ENCODE data around the gene EXOC3L4. TPM values are rescaled to one million over a fixed set of nuclear protein-coding genes. Genes with fewer than 3 reads are reported as not detected.

Gene EXOC3L4
- total and polyA plus RNA-seq, 9 of the 15 experiments (the other 6 are each of a cell fraction or from before 2014, with no cell fraction given): 0.10 to 6.7 (median 0.98) TPM; not detected in 1

DNA sequence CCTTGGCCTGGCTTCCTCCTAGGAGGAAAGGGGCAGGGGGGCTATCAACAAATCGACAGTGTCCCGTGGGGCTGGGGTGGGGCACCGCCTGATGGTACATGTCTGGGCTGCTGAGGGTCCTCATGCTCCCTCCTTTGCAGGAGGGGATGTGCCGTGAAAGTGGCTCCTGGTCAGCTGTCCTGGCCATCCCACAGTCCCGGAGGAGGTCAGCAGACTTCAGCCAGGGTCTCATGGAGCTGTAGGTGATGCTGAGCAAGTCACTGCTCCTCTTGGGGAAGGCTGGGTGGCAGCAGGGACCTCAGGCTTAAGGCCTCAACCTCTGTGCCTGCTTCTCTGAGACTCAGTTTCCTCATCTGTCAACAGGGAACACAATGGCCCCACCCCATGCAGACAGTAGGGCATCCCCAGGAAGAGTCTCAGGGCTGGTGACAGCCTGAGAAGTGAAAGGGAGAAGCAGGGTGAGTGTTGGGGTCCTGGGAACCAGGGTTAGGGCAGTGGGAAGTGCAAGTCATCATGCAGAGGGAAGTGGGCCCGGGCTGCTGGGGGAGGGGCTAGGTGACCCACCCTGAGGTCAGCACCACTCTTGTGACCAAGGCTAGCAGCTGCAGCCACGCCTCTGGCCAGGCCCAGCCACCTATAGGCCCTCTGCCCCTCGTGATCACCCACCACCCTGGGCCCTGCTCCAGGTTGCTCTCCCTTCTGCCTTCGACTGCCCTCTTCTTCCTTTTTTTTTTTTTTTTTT, 24.3 kb downstream of the EXOC3L4 start (continued):
- TF ChIP-seq ZNF239 (CRISPR knock-in tag; IDR thresholded peaks at IDR 0.05): 0 out of 2 replicates have a peak, but pooled peaks have one; percentile 12
- no peak for TF ChIP-seq HCFC1 (IDR thresholded peaks at IDR 0.05; ENCODE audit: low read depth, low read length)
- TF ChIP-seq TEAD2 (tag; IDR thresholded peaks at IDR 0.05): no peak
- peak; percentile 44; the same call in 1 of the 2 replicates for TF ChIP-seq CREM (IDR thresholded peaks at IDR 0.05; ENCODE audit: low read depth)
- no peak for TF ChIP-seq HOMEZ (CRISPR knock-in tag; IDR thresholded peaks at IDR 0.05)
- TF ChIP-seq NRF1 (conservative IDR thresholded peaks at IDR 0.05 in 1 of 2, IDR thresholded peaks at IDR 0.05 in 1 of 2): peak; percentile 42 to 54; a peak in 3 of 4 replicates
- TF ChIP-seq RFX7 (CRISPR knock-in tag; IDR thresholded peaks at IDR 0.05): no peak
- no peak for TF ChIP-seq KDM1A (IDR thresholded peaks at IDR 0.05)
- TF ChIP-seq, protein P1, sequence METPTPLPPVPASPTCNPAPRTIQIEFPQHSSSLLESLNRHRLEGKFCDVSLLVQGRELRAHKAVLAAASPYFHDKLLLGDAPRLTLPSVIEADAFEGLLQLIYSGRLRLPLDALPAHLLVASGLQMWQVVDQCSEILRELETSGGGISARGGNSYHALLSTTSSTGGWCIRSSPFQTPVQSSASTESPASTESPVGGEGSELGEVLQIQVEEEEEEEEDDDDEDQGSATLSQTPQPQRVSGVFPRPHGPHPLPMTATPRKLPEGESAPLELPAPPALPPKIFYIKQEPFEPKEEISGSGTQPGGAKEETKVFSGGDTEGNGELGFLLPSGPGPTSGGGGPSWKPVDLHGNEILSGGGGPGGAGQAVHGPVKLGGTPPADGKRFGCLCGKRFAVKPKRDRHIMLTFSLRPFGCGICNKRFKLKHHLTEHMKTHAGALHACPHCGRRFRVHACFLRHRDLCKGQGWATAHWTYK (CRISPR knock-in tag; IDR thresholded peaks at IDR 0.05): no peak
- TF ChIP-seq ZNF280B (CRISPR knock-in tag; IDR thresholded peaks at IDR 0.05): no peak
- TF ChIP-seq, protein P2, sequence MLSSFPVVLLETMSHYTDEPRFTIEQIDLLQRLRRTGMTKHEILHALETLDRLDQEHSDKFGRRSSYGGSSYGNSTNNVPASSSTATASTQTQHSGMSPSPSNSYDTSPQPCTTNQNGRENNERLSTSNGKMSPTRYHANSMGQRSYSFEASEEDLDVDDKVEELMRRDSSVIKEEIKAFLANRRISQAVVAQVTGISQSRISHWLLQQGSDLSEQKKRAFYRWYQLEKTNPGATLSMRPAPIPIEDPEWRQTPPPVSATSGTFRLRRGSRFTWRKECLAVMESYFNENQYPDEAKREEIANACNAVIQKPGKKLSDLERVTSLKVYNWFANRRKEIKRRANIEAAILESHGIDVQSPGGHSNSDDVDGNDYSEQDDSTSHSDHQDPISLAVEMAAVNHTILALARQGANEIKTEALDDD (IDR thresholded peaks at IDR 0.05): no peak
- no peak for TF ChIP-seq MEF2D (tag; conservative IDR thresholded peaks at IDR 0.05; ENCODE audit: low read depth)
- TF ChIP-seq, protein P3, sequence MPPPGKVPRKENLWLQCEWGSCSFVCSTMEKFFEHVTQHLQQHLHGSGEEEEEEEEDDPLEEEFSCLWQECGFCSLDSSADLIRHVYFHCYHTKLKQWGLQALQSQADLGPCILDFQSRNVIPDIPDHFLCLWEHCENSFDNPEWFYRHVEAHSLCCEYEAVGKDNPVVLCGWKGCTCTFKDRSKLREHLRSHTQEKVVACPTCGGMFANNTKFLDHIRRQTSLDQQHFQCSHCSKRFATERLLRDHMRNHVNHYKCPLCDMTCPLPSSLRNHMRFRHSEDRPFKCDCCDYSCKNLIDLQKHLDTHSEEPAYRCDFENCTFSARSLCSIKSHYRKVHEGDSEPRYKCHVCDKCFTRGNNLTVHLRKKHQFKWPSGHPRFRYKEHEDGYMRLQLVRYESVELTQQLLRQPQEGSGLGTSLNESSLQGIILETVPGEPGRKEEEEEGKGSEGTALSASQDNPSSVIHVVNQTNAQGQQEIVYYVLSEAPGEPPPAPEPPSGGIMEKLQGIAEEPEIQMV (tag; conservative IDR thresholded peaks at IDR 0.05; ENCODE audit: low read depth): no peak
- TF ChIP-seq PRMT5 (CRISPR knock-in tag; IDR thresholded peaks at IDR 0.05): no peak
- no peak for TF ChIP-seq MNT (conservative IDR thresholded peaks at IDR 0.05)
- TF ChIP-seq, protein P4, sequence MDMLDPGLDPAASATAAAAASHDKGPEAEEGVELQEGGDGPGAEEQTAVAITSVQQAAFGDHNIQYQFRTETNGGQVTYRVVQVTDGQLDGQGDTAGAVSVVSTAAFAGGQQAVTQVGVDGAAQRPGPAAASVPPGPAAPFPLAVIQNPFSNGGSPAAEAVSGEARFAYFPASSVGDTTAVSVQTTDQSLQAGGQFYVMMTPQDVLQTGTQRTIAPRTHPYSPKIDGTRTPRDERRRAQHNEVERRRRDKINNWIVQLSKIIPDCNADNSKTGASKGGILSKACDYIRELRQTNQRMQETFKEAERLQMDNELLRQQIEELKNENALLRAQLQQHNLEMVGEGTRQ (CRISPR knock-in tag; IDR thresholded peaks at IDR 0.05): peak; percentile 61; the same call in 1 of the 2 replicates
